ENCODE measurements around the gene ARHGAP22. TPM values are rescaled to one million over a fixed set of nuclear protein-coding genes. Genes with fewer than 3 reads are reported as not detected.

Gene ARHGAP22
- total and polyA plus RNA-seq, 8 donors, result 2.2 to 10.4 (median 2.8) TPM

- no peak for DNase-seq
- no peak overlapping the region for H3K4me3 ChIP-seq
- H3K9me3 ChIP-seq, result peaks cover 0 to 3% of the 10 kb centered on the region in 2 donors
- no peak for ATAC-seq
- H3K27ac ChIP-seq, result no peak overlapping the region
- intact Hi-C loops (cut with DNase I), result no loop called here
- peaks cover 0 to 5% of the 10 kb centered on the region in 2 donors for H3K27me3 ChIP-seq
- H3K36me3 ChIP-seq, result no peaks in the 10 kb centered on the region
- TF ChIP-seq, protein P1, sequence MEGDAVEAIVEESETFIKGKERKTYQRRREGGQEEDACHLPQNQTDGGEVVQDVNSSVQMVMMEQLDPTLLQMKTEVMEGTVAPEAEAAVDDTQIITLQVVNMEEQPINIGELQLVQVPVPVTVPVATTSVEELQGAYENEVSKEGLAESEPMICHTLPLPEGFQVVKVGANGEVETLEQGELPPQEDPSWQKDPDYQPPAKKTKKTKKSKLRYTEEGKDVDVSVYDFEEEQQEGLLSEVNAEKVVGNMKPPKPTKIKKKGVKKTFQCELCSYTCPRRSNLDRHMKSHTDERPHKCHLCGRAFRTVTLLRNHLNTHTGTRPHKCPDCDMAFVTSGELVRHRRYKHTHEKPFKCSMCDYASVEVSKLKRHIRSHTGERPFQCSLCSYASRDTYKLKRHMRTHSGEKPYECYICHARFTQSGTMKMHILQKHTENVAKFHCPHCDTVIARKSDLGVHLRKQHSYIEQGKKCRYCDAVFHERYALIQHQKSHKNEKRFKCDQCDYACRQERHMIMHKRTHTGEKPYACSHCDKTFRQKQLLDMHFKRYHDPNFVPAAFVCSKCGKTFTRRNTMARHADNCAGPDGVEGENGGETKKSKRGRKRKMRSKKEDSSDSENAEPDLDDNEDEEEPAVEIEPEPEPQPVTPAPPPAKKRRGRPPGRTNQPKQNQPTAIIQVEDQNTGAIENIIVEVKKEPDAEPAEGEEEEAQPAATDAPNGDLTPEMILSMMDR (IDR thresholded peaks at IDR 0.05), result no peak
- H3K4me1 ChIP-seq, result peaks cover 0 to 29% of the 10 kb centered on the region in 2 donors
Measured at GRCh38 chr10:48610585-48611093, 5.8 kb upstream of the ARHGAP22 start.

GRCh38 chr10:48609899-48610584 lies 5.2 kb upstream of the ARHGAP22 start:
- ATAC-seq, result no peak
- TF ChIP-seq, protein P1 (IDR thresholded peaks at IDR 0.05), result no peak
- intact Hi-C loops (cut with DNase I), result no loop called here

DNA sequence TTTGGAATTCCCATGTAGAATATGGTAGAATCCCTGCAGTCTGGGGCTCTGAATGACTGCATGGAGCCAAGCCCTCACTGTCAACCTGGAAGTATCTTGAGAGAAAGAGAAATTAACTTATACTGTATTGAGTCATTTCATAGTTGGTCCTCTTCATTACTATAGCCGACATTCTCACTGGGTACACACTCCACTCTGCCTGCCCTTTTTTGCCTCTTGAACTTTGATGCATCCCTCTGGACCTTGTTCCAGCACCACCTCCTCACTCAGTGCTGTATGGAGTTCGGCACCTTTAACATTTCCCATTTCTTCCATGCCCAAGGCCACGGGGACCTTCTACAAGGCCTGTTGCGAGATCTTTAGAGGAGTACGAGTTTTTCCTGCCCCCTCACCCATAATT lies 4.6 kb upstream of the ARHGAP22 start:
- TF ChIP-seq, protein P1 (IDR thresholded peaks at IDR 0.05), result no peak
- Histone ChIP-seq H3K4me1 (peaks cover 4 to 38% of the 10 kb centered on the region in 2 donors), H3K27me3 (peaks cover 4 to 17% of the 10 kb centered on the region in 2 donors), H3K9me3 (no peaks in the 10 kb centered on the region), H3K36me3 (no peaks in the 10 kb centered on the region), H3K4me3 (no peak overlapping the region), H3K27ac (no peak overlapping the region)
- ATAC-seq (no peak), DNase-seq (no peak)
- intact Hi-C loops (cut with DNase I), result no loop called here

More at GRCh38 chr10:48609899-48610584, 5.2 kb upstream of the ARHGAP22 start:
- no peak for DNase-seq
- Histone ChIP-seq H3K36me3 (no peaks in the 10 kb centered on the region), H3K4me1 (peaks cover 0 to 35% of the 10 kb centered on the region in 2 donors), H3K9me3 (peaks cover 0 to under 1% of the 10 kb centered on the region in 2 donors), H3K27ac (no peak overlapping the region), H3K27me3 (peaks cover 0 to 11% of the 10 kb centered on the region in 2 donors), H3K4me3 (no peak overlapping the region)

DNA sequence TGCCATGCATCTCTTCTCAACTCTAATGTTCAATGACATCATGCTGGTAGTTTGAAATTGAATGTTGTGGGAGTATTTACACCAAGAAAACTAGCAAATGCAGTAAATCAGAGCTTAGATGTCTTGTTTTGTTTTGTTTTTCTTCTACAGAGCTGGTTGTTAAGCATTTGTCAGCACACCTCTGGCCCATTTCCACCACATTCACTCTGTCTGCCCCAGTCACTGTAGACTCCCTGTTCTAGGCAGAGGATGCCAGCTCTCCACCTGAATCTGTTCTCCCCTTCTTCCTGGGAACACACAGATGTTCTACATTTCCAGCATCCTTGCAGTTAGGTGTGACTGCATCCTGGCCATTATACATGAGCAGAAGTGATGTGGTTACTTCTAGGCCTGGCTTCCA lies 4.1 kb upstream of the ARHGAP22 start:
- H3K9me3 ChIP-seq, result no peaks in the 10 kb centered on the region
- TF ChIP-seq, protein P1 (IDR thresholded peaks at IDR 0.05), result no peak
- no peak overlapping the region for H3K27ac ChIP-seq
- intact Hi-C loops (cut with DNase I), result no loop called here
- H3K4me1 ChIP-seq, result peaks cover 7 to 43% of the 10 kb centered on the region in 2 donors
- H3K4me3 ChIP-seq, result no peak overlapping the region
- ATAC-seq (no peak), DNase-seq (no peak)
- H3K36me3 ChIP-seq, result no peaks in the 10 kb centered on the region
- peaks cover 6 to 22% of the 10 kb centered on the region in 2 donors for H3K27me3 ChIP-seq

DNA sequence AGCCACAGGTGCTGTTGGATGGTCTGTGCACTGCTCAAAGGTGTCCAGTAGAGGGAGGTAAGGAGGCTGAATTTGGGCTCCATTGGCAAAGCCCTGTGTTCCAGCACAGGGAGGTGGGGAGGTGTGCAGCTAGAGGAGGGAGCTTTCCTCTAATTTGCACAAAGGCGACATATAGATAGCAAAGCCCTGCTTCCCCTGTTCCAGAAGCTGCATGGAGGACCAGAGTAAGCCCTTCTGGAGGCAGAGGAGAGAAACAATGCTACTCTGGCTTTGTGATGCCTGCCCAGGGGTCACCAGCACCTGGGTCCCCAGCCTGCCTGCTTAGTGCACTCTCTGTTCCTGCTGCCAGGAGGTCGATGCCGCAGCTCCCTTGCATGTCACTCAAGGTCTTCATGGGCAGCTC lies 3.4 kb upstream of the ARHGAP22 start:
- H3K36me3 ChIP-seq, result no peaks in the 10 kb centered on the region
- H3K27ac ChIP-seq, result no peak overlapping the region
- H3K4me1 ChIP-seq, result peaks cover 7 to 47% of the 10 kb centered on the region in 2 donors
- ATAC-seq (peak; percentile 72), DNase-seq (no peak)
- no peak overlapping the region for H3K4me3 ChIP-seq
- TF ChIP-seq, protein P1 (IDR thresholded peaks at IDR 0.05), result peak; percentile 44 to 63
- intact Hi-C loops (cut with DNase I), result no loop called here
- H3K9me3 ChIP-seq, result no peaks in the 10 kb centered on the region
- peaks cover 6 to 29% of the 10 kb centered on the region in 2 donors for H3K27me3 ChIP-seq
